ENCODE results near the gene CALY.

The CALY gene

DNA sequence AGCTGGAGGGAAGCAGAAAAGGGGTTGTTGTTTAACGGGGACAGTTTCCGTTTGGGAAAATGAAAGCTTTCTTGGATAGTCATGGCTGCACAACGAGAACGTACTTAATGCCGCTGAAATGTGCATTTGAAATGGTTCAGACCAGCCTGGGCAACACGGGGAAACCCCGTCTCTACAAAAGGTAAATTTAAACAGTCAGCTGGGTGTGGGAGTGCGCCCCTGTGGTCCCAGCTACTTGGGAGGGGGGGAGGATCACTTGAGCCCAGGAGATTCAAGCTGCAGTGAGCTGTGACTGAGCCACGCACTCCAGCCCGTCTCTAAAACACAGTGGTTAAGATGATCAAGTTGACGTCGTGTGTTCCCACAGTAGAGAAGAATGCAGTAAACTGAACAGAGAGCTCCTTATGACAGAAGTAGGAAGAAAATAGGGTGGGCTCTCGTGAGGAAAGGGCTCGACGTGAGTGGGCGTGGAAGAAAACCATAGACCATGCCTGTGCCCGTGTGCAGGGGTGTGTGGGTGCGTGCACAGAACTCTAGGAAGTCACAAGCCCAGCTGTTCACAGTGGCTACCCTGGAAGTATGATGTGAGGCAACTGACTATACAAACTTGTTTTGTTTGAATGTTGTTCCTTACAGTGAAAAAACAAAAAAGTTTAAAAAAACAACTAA, 25.2 kb upstream of the CALY start:
- no peaks in the 10 kb centered on the region for H3K27me3 ChIP-seq (ENCODE audit: low read length)
- no peaks in the 10 kb centered on the region for H3K9me2 ChIP-seq (replicated peaks; ENCODE audit: insufficient read depth, low read length)
- no peak overlapping the region for H2AFZ ChIP-seq (ENCODE audit: low read depth, low read length, severe bottlenecking)
- H3K79me2 ChIP-seq (ENCODE audit: insufficient read depth, low read length): no peaks in the 10 kb centered on the region
- no peaks in the 10 kb centered on the region for H3F3A ChIP-seq (ENCODE audit: insufficient read depth)
- TF ChIP-seq, protein P1, sequence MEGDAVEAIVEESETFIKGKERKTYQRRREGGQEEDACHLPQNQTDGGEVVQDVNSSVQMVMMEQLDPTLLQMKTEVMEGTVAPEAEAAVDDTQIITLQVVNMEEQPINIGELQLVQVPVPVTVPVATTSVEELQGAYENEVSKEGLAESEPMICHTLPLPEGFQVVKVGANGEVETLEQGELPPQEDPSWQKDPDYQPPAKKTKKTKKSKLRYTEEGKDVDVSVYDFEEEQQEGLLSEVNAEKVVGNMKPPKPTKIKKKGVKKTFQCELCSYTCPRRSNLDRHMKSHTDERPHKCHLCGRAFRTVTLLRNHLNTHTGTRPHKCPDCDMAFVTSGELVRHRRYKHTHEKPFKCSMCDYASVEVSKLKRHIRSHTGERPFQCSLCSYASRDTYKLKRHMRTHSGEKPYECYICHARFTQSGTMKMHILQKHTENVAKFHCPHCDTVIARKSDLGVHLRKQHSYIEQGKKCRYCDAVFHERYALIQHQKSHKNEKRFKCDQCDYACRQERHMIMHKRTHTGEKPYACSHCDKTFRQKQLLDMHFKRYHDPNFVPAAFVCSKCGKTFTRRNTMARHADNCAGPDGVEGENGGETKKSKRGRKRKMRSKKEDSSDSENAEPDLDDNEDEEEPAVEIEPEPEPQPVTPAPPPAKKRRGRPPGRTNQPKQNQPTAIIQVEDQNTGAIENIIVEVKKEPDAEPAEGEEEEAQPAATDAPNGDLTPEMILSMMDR (IDR thresholded peaks at IDR 0.05; ENCODE audit: insufficient read depth, low read length, poor library complexity, severe bottlenecking): no peak
- TF ChIP-seq EZH2phosphoT487 (conservative IDR thresholded peaks at IDR 0.05; ENCODE audit: low read length): no peak
- no peaks in the 10 kb centered on the region for H3K36me3 ChIP-seq (ENCODE audit: low read length)
- no peaks in the 10 kb centered on the region for H3K9me3 ChIP-seq (ENCODE audit: insufficient read depth, low read length)
- no peak overlapping the region for H3K4me2 ChIP-seq (ENCODE audit: low read depth, low read length, poor library complexity, severe bottlenecking)
- H4K20me1 ChIP-seq (ENCODE audit: low read depth, low read length): no peaks in the 10 kb centered on the region
- H3K9ac ChIP-seq (ENCODE audit: low read length): no peak overlapping the region
- H3K27ac ChIP-seq (ENCODE audit: low read depth, low read length): no peak overlapping the region
- no peak overlapping the region for H3K4me3 ChIP-seq (ENCODE audit: insufficient read depth, low read length, poor library complexity, severe bottlenecking)

GRCh38 chr10:133361227-133361626, 24.5 kb upstream of the CALY start:
- Histone ChIP-seq H4K20me1 (ENCODE audit: low read depth, low read length) (no peaks in the 10 kb centered on the region), H3K36me3 (ENCODE audit: low read length) (no peaks in the 10 kb centered on the region), H3K4me3 (ENCODE audit: insufficient read depth, low read length, poor library complexity, severe bottlenecking) (no peak overlapping the region), H3K9me3 (ENCODE audit: insufficient read depth, low read length) (no peaks in the 10 kb centered on the region), H3K27ac (ENCODE audit: low read depth, low read length) (no peak overlapping the region), H3K79me2 (ENCODE audit: insufficient read depth, low read length) (no peaks in the 10 kb centered on the region), H3K9me2 (replicated peaks; ENCODE audit: insufficient read depth, low read length) (no peaks in the 10 kb centered on the region), H3K27me3 (ENCODE audit: low read length) (no peaks in the 10 kb centered on the region), H2AFZ (ENCODE audit: low read depth, low read length, severe bottlenecking) (no peak overlapping the region), H3F3A (ENCODE audit: insufficient read depth) (no peaks in the 10 kb centered on the region), H3K9ac (ENCODE audit: low read length) (no peak overlapping the region), H3K4me2 (ENCODE audit: low read depth, low read length, poor library complexity, severe bottlenecking) (no peak overlapping the region)
- TF ChIP-seq, protein P1 (IDR thresholded peaks at IDR 0.05; ENCODE audit: insufficient read depth, low read length, poor library complexity, severe bottlenecking): no peak
- no peak for TF ChIP-seq EZH2phosphoT487 (conservative IDR thresholded peaks at IDR 0.05; ENCODE audit: low read length)

DNA sequence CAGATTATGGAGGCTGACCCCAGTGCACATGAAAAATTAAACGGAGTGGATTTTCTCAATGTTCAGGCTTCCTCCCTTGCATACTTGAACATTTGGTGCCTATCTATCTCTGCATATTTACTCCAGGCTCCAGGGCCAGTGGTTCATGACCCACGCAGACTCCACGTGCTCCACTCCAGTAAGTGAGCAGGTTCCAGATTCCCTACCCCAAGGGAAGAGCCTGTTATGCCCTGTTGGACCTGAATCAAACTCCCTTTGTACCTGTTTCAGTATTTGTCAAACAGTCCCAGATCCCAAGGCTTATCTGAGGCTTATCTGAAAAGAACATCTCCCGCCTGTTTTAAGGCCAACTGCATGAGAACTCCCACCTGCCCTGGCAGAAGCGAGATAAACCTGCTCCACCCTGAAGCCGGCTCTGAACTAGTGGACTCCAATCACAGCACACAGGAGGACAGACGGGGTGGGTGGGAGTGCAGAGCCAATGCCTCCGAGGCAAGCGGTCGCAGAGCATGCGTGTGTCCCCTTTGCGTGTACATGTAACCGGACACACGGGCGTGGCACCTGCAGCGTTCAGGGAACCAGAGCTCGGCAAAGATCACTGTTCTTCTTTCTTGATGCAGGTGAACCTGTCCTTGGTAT, 23.4 kb upstream of the CALY start:
- Histone ChIP-seq H3K79me2 (ENCODE audit: insufficient read depth, low read length) (no peaks in the 10 kb centered on the region), H3F3A (ENCODE audit: insufficient read depth) (no peaks in the 10 kb centered on the region), H4K20me1 (ENCODE audit: low read depth, low read length) (no peaks in the 10 kb centered on the region), H3K36me3 (ENCODE audit: low read length) (no peaks in the 10 kb centered on the region), H3K4me2 (ENCODE audit: low read depth, low read length, poor library complexity, severe bottlenecking) (no peak overlapping the region), H3K9me2 (replicated peaks; ENCODE audit: insufficient read depth, low read length) (no peaks in the 10 kb centered on the region), H2AFZ (ENCODE audit: low read depth, low read length, severe bottlenecking) (no peak overlapping the region), H3K9me3 (ENCODE audit: insufficient read depth, low read length) (no peaks in the 10 kb centered on the region), H3K4me3 (ENCODE audit: insufficient read depth, low read length, poor library complexity, severe bottlenecking) (no peak overlapping the region), H3K27me3 (ENCODE audit: low read length) (no peaks in the 10 kb centered on the region), H3K9ac (ENCODE audit: low read length) (no peak overlapping the region), H3K27ac (ENCODE audit: low read depth, low read length) (no peak overlapping the region)
- no peak for TF ChIP-seq EZH2phosphoT487 (conservative IDR thresholded peaks at IDR 0.05; ENCODE audit: low read length)
- TF ChIP-seq, protein P1 (IDR thresholded peaks at IDR 0.05; ENCODE audit: insufficient read depth, low read length, poor library complexity, severe bottlenecking): no peak
